ENCODE measurements around the gene RAB5IF. TPM values are rescaled to one million over a fixed set of nuclear protein-coding genes. Genes with fewer than 3 reads are reported as not detected.
A peak's percentile ranks its signal among the peaks of the same experiment; 100 is the strongest.

Gene RAB5IF
- total and polyA plus RNA-seq, 2 of the 13 experiments (the other 11 are each of a cell fraction or from before 2014, with no cell fraction given): 261 to 305 TPM

DNA sequence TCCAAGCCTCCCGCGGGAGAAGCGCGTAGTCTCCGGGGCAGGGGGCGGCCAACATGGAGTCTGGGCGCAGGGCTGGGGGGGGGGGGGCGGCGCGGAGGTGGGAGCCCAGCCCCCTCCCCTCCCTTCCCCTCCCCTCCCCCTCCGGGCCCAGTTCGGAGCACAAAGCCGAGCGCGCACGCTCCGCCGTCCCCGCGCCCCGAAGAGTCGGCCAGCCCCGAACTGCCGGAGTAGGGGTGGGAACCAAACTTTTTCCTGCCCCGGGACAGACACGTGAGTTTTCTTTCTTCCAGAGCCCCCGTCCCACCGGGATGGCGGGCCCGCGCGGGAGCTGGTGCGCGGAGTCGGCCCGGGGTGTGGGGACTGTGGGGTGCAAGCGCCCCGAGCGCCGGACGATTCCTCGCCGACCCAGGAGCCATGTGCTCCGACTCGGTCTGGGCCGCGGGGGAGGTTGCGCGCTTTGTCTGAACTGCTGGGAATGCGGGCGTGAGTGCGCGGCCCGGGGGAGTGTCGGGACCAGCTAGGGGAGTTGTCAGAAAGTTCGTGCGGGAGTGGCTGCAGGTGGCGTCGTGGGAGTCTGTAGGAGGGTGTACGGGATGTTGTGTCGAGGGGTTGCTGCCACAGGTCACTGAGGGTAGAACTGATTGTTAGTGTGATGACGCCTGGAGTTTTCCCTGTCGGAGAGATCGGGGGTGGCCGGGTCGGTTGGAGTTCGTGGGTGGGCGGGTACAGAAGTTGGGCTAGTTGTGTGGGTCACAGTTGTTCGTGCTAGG, 31.0 kb upstream of the RAB5IF start (continued):
- peak; percentile 17; the same call in 1 of the 2 replicates for TF ChIP-seq MAF1 (CRISPR knock-in tag; IDR thresholded peaks at IDR 0.05; ENCODE audit: borderline replicate concordance)
- no peak for TF ChIP-seq NFIB (CRISPR knock-in tag; IDR thresholded peaks at IDR 0.05; ENCODE audit: borderline replicate concordance)
- no peak for TF ChIP-seq TRIM22 (IDR thresholded peaks at IDR 0.05)
- peak; percentile 72 for TF ChIP-seq KMT2B (CRISPR knock-in tag; IDR thresholded peaks at IDR 0.05)
- no peak for TF ChIP-seq NONO (IDR thresholded peaks at IDR 0.05)
- peak; percentile 87 for TF ChIP-seq NONO (CRISPR knock-in tag; conservative IDR thresholded peaks at IDR 0.05)
- TF ChIP-seq ZNF619 (CRISPR knock-in tag; IDR thresholded peaks at IDR 0.05): no peak
- TF ChIP-seq ZNF737 (CRISPR knock-in tag; IDR thresholded peaks at IDR 0.05; ENCODE audit: borderline replicate concordance): 0 out of 2 replicates have a peak, but pooled peaks have one; percentile 13
- no peak; the same call in 1 of the 2 replicates for TF ChIP-seq ZNF414 (CRISPR knock-in tag; IDR thresholded peaks at IDR 0.05)
- 0 out of 2 replicates have a peak, but pooled peaks have one; percentile 19 for TF ChIP-seq ATAD3A (CRISPR knock-in tag; IDR thresholded peaks at IDR 0.05)
- TF ChIP-seq, protein P1, sequence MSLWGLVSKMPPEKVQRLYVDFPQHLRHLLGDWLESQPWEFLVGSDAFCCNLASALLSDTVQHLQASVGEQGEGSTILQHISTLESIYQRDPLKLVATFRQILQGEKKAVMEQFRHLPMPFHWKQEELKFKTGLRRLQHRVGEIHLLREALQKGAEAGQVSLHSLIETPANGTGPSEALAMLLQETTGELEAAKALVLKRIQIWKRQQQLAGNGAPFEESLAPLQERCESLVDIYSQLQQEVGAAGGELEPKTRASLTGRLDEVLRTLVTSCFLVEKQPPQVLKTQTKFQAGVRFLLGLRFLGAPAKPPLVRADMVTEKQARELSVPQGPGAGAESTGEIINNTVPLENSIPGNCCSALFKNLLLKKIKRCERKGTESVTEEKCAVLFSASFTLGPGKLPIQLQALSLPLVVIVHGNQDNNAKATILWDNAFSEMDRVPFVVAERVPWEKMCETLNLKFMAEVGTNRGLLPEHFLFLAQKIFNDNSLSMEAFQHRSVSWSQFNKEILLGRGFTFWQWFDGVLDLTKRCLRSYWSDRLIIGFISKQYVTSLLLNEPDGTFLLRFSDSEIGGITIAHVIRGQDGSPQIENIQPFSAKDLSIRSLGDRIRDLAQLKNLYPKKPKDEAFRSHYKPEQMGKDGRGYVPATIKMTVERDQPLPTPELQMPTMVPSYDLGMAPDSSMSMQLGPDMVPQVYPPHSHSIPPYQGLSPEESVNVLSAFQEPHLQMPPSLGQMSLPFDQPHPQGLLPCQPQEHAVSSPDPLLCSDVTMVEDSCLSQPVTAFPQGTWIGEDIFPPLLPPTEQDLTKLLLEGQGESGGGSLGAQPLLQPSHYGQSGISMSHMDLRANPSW (CRISPR knock-in tag; IDR thresholded peaks at IDR 0.05; ENCODE audit: borderline replicate concordance): no peak; the same call in 1 of the 2 replicates
- TF ChIP-seq MZF1 (CRISPR knock-in tag; IDR thresholded peaks at IDR 0.05; ENCODE audit: borderline replicate concordance): no peak
- TF ChIP-seq RBFOX2 (IDR thresholded peaks at IDR 0.05; ENCODE audit: low read depth, low read length): peak; percentile 89
- no peak for TF ChIP-seq NFRKB (IDR thresholded peaks at IDR 0.05)
- TF ChIP-seq ZNF589 (CRISPR knock-in tag; conservative IDR thresholded peaks at IDR 0.05): peak; percentile 97; the same call in 1 of the 2 replicates
- TF ChIP-seq, protein P2, sequence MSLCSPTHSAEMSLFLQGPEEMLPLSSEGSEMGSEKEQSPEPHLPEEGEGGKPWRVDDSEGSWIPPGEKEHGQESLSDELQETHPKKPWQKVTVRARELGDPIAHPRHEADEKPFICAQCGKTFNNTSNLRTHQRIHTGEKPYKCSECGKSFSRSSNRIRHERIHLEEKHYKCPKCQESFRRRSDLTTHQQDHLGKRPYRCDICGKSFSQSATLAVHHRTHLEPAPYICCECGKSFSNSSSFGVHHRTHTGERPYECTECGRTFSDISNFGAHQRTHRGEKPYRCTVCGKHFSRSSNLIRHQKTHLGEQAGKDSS (CRISPR knock-in tag; IDR thresholded peaks at IDR 0.05; ENCODE audit: borderline replicate concordance, low read depth): peak; percentile 46; the same call in 1 of the 2 replicates
- no peak; the same call in 1 of the 2 replicates for TF ChIP-seq SMAD1 (CRISPR knock-in tag; IDR thresholded peaks at IDR 0.05; ENCODE audit: borderline replicate concordance, low read depth)
- peak; percentile 46 for TF ChIP-seq TBL1XR1 (IDR thresholded peaks at IDR 0.05; ENCODE audit: borderline replicate concordance, low read length, partially characterized antibody)
- no peak for TF ChIP-seq PHB2 (IDR thresholded peaks at IDR 0.05; ENCODE audit: partially characterized antibody)
- TF ChIP-seq JARID2 (CRISPR knock-in tag; IDR thresholded peaks at IDR 0.05; ENCODE audit: insufficient replicate concordance): peak; percentile 85
- no peak for TF ChIP-seq ZNF850 (CRISPR knock-in tag; conservative IDR thresholded peaks at IDR 0.05)
- no peak; the same call in 1 of the 2 replicates for TF ChIP-seq MTF1 (CRISPR knock-in tag; IDR thresholded peaks at IDR 0.05)

All from HepG2 (cell line).